Subcutaneous abdominal adipose tissue (tissue), 5 donors: ENCODE data around the gene SPATS2.
A peak's percentile ranks its signal among the peaks of the same experiment; 100 is the strongest.

ENCODE experiments used
- H3K27ac ChIP-seq: one replicate; pipeline ENCODE4 v1.7.0; 2013; ENCODE audit warnings: low read depth, mild to moderate bottlenecking, inconsistent platforms, low read length, moderate library complexity
- H3K27me3 ChIP-seq, 5 donors: one replicate each; pipeline ENCODE4 v1.7.0; 2013; ENCODE audit warnings: low read length in 5 of 5, inconsistent platforms in 1 of 5; ENCODE audit not compliant: control insufficient read depth in 5 of 5, insufficient read depth in 4 of 5
- H3K36me3 ChIP-seq, 5 donors: one replicate each; pipeline ENCODE4 v1.7.0; 2013; ENCODE audit warnings: low read length in 5 of 5; ENCODE audit not compliant: control insufficient read depth in 5 of 5, insufficient read depth in 5 of 5
- H3K4me1 ChIP-seq, 5 donors: one replicate each; pipeline ENCODE4 v1.7.0; 2013; ENCODE audit warnings: low read length in 5 of 5, mild to moderate bottlenecking in 3 of 5, moderate library complexity in 1 of 5; ENCODE audit not compliant: control insufficient read depth in 5 of 5, insufficient read depth in 5 of 5
- H3K4me3 ChIP-seq, 5 donors: one replicate each; pipeline ENCODE4 v1.7.0; 2013; ENCODE audit warnings: low read length in 5 of 5, low read depth in 1 of 5
- H3K9ac ChIP-seq, 5 donors: one replicate each; pipeline ENCODE4 v1.7.0; 2013; ENCODE audit warnings: low read length in 5 of 5, mild to moderate bottlenecking in 4 of 5, moderate library complexity in 3 of 5
- H3K9me3 ChIP-seq, 5 donors: one replicate each; pipeline ENCODE4 v1.7.0; 2013; ENCODE audit warnings: low read length in 5 of 5; ENCODE audit not compliant: control insufficient read depth in 5 of 5
- donor health status: healthy.
- donor health status: healthy.
- donor health status: healthy.
- donor health status: healthy.
- donor health status: healthy.

The SPATS2 gene

GRCh38 chr12:49541911-49542505 is 174.7 kb downstream of the SPATS2 start:
- peaks cover 27 to 56% (median 48%) of the 10 kb centered on the region in 5 donors for H3K27me3 ChIP-seq
- H3K4me1 ChIP-seq: peaks cover 0 to 17% (median 13%) of the 10 kb centered on the region in 5 donors
- no peaks in the 10 kb centered on the region for H3K36me3 ChIP-seq
- no peak overlapping the region for H3K4me3 ChIP-seq
- no peaks in the 10 kb centered on the region for H3K9me3 ChIP-seq
- no peak overlapping the region for H3K9ac ChIP-seq
- H3K27ac ChIP-seq: no peak overlapping the region

- Histone ChIP-seq H3K27me3 (peaks cover 31 to 61% (median 52%) of the 10 kb centered on the region in 5 donors), H3K36me3 (no peaks in the 10 kb centered on the region), H3K9me3 (no peaks in the 10 kb centered on the region), H3K27ac (no peak overlapping the region), H3K9ac (no peak overlapping the region), H3K4me1 (peaks cover 0 to 12% (median 8%) of the 10 kb centered on the region in 5 donors), H3K4me3 (no peak overlapping the region)
These were observed 175.4 kb downstream of the SPATS2 start for GRCh38 chr12:49542592-49543160.

GRCh38 chr12:49543221-49543913 is 176.1 kb downstream of the SPATS2 start:
- Histone ChIP-seq H3K27me3 (peaks cover 33 to 62% (median 53%) of the 10 kb centered on the region in 5 donors), H3K9ac (no peak overlapping the region), H3K27ac (no peak overlapping the region), H3K36me3 (no peaks in the 10 kb centered on the region), H3K4me3 (no peak overlapping the region), H3K9me3 (no peaks in the 10 kb centered on the region), H3K4me1 (peaks cover 0 to 6% (median 2%) of the 10 kb centered on the region in 5 donors)

- Histone ChIP-seq H3K36me3 (no peaks in the 10 kb centered on the region), H3K4me3 (no peak overlapping the region), H3K9me3 (no peaks in the 10 kb centered on the region), H3K27me3 (peaks cover 41 to 70% (median 60%) of the 10 kb centered on the region in 5 donors), H3K27ac (no peak overlapping the region), H3K4me1 (peaks cover 0 to 13% (median 9%) of the 10 kb centered on the region in 5 donors), H3K9ac (no peak overlapping the region)
These were observed 176.9 kb downstream of the SPATS2 start for GRCh38 chr12:49543914-49544815.

GRCh38 chr12:49545815-49546214 is 178.6 kb downstream of the SPATS2 start:
- H3K27ac ChIP-seq: no peak overlapping the region
- no peaks in the 10 kb centered on the region for H3K9me3 ChIP-seq
- no peaks in the 10 kb centered on the region for H3K36me3 ChIP-seq
- peaks cover 0 to 15% (median 12%) of the 10 kb centered on the region in 5 donors for H3K4me1 ChIP-seq
- peaks cover 34 to 61% (median 55%) of the 10 kb centered on the region in 5 donors for H3K27me3 ChIP-seq
- no peak overlapping the region for H3K9ac ChIP-seq
- H3K4me3 ChIP-seq: no peak overlapping the region

GRCh38 chr12:49546481-49546880 is 179.2 kb downstream of the SPATS2 start:
- no peak overlapping the region for H3K4me3 ChIP-seq
- H3K27me3 ChIP-seq: peaks cover 34 to 61% (median 55%) of the 10 kb centered on the region in 5 donors
- peaks cover 0 to 15% (median 12%) of the 10 kb centered on the region in 5 donors for H3K4me1 ChIP-seq
- no peak overlapping the region for H3K9ac ChIP-seq
- H3K36me3 ChIP-seq: no peaks in the 10 kb centered on the region
- no peaks in the 10 kb centered on the region for H3K9me3 ChIP-seq
- no peak overlapping the region for H3K27ac ChIP-seq

GRCh38 chr12:49547090-49547690 is 179.9 kb downstream of the SPATS2 start:
- no peaks in the 10 kb centered on the region for H3K9me3 ChIP-seq
- H3K4me3 ChIP-seq: no peak overlapping the region
- no peak overlapping the region for H3K9ac ChIP-seq
- H3K27me3 ChIP-seq: peaks cover 34 to 60% (median 52%) of the 10 kb centered on the region in 5 donors
- peaks cover 0 to 20% (median 15%) of the 10 kb centered on the region in 5 donors for H3K4me1 ChIP-seq
- no peaks in the 10 kb centered on the region for H3K36me3 ChIP-seq
- H3K27ac ChIP-seq: no peak overlapping the region

- Histone ChIP-seq H3K9ac (peak overlapping the region in 1 of 5 donors; percentile 50), H3K27me3 (peaks cover 29 to 49% (median 47%) of the 10 kb centered on the region in 5 donors), H3K27ac (no peak overlapping the region)
These were observed 181.2 kb downstream of the SPATS2 start for GRCh38 chr12:49548481-49548821.

GRCh38 chr12:49548822-49549648 is 181.8 kb downstream of the SPATS2 start:
- H3K4me1 ChIP-seq: peaks cover 0 to 25% (median 15%) of the 10 kb centered on the region in 5 donors
- H3K27ac ChIP-seq: no peak overlapping the region
- H3K27me3 ChIP-seq: peaks cover 26 to 49% (median 44%) of the 10 kb centered on the region in 5 donors
- peak overlapping the region in 2 of 5 donors; percentile 50 to 66 for H3K9ac ChIP-seq
- peak overlapping the region in 4 of 5 donors; percentile 44 to 63 (median 56) for H3K4me3 ChIP-seq
- no peaks in the 10 kb centered on the region for H3K36me3 ChIP-seq
- no peaks in the 10 kb centered on the region for H3K9me3 ChIP-seq

More at GRCh38 chr12:49548481-49548821, 181.2 kb downstream of the SPATS2 start:
- Histone ChIP-seq H3K36me3 (no peaks in the 10 kb centered on the region), H3K9me3 (no peaks in the 10 kb centered on the region), H3K4me3 (peak overlapping the region in 4 of 5 donors; percentile 44 to 63 (median 56)), H3K4me1 (peaks cover 0 to 25% (median 15%) of the 10 kb centered on the region in 5 donors)
